8988T (cell line): ENCODE measurements around the gene S1PR4.
A peak's percentile ranks its signal among the peaks of the same experiment; 100 is the strongest.

Experiments used
- DNase-seq: peaks from one replicate; pipeline ENCODE4 v3.0.0; 2011

S1PR4 gene

DNA sequence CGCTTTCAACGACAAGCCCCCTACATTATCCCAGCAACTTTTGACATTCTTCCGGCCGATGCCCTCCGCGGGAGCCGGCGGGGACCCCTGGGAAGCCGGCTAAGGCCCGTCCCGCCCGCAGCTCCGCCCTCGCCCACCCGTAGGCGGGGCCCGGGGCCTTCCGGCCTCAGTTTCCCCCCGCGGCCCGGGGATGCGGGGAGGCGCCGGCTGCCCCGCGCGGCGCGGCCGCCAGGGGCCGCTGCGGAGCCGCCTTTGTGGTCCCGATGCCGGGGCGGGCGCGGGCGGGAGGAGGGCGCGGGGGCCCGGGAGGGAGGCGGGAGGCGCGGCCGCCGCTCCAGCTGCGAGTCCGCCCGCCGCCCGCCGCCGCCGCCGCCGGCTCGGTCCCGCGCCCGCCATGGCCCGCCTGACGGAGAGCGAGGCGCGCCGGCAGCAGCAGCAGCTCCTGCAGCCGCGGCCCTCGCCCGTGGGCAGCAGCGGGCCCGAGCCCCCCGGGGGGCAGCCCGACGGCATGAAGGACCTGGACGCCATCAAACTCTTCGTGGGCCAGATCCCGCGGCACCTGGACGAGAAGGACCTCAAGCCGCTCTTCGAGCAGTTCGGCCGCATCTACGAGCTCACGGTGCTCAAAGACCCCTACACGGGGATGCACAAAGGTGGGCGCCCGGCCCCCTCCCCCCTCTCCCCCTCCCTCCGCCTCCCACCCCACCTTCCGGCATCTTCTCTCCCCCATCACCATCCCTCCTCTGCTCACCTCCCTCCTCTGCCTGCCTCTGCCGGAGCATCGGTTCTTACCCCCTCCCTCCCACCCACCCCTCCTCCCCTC lies 46.0 kb downstream of the S1PR4 start, which contains the start of gene CELF5:
CELF5 (plus strand) TSS at position 316 of the 823 bp plus-strand sequence; CDS start at position 395, 79 bp downstream.
- peak; percentile 75 for DNase-seq

GRCh38 chr19:3225169-3225485 lies 46.6 kb downstream of the S1PR4 start:
- no peak for DNase-seq

DNA sequence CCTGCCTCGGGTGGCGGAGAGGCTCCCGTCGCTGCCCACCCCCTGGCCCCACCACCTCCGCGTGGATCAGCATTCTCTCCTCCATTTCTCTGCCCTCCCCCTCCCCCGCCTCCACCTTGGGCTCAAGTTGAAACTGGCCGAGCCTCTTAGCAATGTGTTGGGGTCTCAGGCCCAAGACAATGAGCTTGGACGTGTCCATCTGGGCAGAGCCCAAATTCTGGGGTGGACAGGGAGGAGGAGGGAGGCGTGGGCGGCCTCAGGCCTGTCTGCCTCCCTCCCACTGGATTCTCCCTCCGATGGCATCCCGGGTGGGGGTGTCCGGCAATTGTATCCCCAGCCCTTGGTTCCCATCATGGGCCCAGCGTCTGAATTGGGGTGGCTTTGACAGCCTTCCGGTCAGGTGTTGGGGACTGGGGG lies 47.1 kb downstream of the S1PR4 start:
- DNase-seq: no peak

DNA sequence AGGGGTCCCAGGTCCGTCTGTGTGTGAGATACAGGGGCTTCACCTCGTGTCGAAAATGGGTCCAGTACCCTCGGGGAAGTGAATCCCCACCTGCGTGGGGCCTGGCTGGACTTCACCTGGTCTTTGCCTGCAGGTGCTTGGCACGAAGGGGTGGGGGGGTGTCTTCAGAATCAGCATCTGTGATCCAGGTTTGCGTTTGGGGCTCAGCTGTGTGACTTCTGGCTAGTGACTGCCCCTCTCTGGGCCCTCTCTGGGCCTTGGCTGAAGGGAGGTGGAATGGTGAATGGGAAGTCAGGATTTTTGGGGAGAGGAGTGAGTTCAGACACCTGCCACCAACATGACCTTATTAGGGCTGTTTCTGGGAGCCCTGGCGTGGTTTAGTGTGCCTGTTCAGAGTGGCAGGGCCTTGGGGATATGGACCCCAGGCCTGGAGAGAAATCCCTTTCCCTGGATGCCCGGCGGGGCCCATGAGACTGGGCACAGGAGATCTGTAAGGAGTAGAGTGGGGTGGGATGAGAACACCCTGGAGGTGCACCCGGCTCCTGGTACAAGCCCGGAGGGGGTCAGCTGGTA lies 48.6 kb downstream of the S1PR4 start:
- DNase-seq: no peak

DNA sequence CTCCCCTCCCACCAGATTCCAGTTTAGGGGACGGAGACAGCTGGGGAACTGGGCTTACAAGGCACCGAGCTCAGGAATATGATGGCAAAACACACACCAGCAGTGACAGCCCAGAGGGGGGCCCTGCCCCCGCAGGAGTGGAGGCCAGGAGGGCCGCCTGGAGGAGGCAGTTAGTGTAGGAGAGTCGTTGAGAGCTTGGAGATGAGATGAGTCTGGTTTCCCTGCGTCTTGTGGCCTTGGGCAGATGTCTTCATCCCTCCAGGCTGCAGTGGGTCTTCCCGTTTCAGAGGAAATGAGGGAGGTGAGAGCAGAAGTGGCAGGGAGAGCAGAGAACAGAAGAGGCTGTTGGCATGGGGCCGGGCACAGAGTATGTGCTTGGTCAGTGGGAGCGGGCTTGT lies 50.8 kb downstream of the S1PR4 start:
- DNase-seq: no peak
